CD4-positive, alpha-beta T cell treated with Interleukin-21 for 1 hour (primary cell): ENCODE measurements around the gene TBX6.

Source experiments
- DNase-seq: peaks from one replicate; pipeline ENCODE4 v3.0.0-alpha.2; 2020

Gene TBX6

DNA sequence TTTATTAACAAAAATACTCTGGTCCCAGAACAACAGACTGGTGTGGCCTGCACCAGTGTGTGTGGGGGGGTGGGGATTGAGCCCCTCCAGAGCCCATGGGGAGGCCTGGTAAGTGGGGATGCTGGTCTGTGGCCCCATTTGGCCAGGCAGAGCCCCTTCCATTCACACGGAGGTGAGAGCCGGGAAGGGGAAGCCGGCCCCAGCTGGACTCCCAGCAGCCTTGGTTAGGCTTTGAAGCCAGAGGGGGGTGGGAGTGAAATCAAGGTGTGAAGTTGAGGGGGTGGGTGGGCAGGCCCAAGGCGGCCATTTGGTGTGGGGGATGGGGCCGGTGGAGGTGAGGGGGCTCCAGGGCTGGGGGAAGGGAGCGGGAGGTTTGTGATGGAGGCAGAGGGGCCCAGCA, 5.9 kb downstream of the TBX6 start:
- no peak for DNase-seq

DNA sequence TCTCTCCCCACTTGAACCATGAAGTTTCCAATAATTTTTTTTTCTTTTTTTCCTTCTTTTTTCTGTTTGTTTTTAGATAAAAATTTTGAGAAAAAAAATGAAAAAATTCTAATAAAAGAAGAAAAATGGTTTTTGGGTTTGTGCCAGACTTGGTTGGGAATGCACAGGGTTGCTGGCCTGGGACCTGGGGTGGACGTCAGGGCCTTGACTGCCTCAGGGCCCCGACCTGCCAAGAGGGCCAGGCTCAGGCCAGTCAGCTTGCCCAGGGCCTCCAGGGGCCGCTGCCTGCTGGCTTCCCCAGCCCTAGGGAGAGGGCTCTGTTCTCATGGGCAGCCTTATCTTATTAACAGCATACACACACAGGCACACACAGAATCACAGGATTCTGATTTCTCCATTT, 6.5 kb downstream of the TBX6 start:
- no peak for DNase-seq

- no peak for DNase-seq
These were observed 6.9 kb downstream of the TBX6 start for GRCh38 chr16:30084816-30085159.

- DNase-seq, result no peak
These were observed 7.5 kb downstream of the TBX6 start for GRCh38 chr16:30084096-30084815.

- no peak for DNase-seq
These were observed 8.3 kb downstream of the TBX6 start for GRCh38 chr16:30083216-30084055.

GRCh38 chr16:30082545-30083090, 9.1 kb downstream of the TBX6 start:
- DNase-seq, result no peak

DNA sequence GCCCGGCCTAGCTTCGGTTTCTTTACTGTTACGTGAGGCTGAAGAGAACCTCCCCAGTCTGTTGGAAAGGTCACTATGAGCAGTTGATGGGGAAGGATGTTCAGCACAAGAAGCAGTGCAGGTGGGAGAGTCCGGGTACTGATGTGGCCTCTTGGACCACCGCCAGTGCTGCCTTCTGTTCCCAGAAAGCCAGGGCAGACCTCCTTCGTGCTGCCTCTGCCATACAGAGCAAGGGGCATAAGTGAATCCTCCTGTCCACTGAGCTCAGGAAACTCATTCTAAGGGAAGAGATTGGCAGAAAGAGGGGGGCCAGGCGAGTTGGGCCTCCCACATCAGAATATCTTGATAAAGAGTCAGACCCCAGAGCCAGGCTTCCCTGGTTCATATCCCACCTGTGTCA, 12.2 kb downstream of the TBX6 start:
- no peak for DNase-seq

GRCh38 chr16:30078744-30079143, 13.0 kb downstream of the TBX6 start:
- no peak for DNase-seq

DNA sequence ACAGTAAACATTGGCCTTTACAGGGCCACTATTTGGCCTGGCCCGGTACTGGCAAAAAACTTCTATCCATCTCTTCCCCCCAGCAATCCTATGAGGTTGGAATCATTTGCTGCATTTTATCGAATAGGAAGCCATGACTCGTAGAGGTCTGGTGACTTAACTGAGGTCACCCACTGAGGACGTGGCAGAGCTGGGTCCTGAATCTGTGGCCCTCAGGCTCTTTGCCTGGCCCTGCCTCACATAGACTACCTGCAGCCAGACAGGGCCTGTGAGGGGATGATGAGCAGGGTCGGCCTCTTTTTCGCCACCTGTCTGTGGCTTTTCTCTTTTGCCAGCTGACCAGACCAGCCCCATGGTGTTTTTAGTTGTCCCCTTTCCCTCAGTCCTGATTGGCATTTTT, 14.1 kb downstream of the TBX6 start:
- DNase-seq, result no peak

DNA sequence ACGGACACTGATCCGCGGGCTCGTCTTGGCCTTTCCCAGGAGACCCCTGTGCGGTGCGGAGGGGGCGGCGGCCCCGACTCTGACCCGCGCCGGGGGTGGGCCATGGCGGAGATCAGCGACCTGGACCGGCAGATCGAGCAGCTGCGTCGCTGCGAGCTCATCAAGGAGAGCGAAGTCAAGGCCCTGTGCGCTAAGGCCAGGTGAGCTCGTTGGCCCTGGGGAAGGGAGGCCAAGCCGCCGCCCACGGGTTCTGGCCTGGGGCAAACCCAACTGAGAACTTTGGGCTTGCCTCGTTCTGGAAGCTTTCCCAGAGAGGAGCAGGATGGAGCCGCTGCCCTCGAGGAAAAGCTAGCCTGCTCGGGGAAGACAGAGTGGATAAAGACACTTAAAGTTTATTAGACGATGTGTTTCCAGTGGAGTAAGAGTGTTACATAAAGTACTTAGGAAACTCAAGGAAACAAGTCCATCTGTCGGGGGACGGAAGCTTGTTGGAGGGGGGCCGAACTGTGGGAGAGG, 15.4 kb downstream of the TBX6 start:
- peak; percentile 22 for DNase-seq

DNA sequence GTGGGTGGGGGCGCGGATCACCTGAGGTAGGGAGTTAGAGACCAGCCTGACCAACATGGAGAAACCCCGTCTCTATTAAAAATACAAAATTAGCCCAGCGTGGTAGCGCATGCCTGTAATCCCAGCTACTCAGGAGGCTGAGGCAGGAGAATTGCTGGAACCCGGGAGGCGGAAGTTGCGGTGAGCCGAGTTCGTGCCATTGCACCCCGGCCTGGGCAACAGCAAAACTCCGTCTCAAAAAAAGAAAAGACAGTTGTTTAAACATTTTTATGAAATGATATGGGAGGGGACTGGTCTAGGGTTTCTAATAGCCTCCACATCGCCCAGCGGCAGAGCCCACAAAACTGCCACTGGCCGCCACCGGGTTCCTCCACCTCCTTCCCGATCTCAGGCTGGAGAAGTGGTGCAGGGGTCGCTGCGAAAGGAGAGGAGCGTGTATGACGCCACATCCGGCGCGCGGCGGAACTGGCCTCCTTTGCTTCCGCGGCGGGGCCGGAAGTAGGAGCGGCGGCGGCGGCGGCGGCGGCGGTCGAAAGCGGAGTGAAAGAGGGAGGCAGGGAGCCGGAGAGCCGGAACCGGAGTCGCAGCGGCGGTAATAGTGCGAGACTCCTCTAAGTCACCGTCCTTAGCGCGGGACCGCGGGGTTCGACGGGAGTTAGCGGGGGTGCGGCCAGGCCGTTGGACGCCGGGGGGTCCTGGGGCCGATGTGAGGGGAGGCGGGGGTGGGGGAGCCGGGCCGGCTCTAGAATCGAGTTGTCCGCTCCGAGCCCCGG, 16.0 kb downstream of the TBX6 start, which contains the start of gene PPP4C:
TSS of gene PPP4C (plus strand) at position 492 of the 773 bp plus-strand sequence. CDS start 384 bp downstream, outside the sequence.
- peak; percentile 90 for DNase-seq

GRCh38 chr16:30070490-30070889, 21.2 kb downstream of the TBX6 start:
- DNase-seq, result no peak

DNA sequence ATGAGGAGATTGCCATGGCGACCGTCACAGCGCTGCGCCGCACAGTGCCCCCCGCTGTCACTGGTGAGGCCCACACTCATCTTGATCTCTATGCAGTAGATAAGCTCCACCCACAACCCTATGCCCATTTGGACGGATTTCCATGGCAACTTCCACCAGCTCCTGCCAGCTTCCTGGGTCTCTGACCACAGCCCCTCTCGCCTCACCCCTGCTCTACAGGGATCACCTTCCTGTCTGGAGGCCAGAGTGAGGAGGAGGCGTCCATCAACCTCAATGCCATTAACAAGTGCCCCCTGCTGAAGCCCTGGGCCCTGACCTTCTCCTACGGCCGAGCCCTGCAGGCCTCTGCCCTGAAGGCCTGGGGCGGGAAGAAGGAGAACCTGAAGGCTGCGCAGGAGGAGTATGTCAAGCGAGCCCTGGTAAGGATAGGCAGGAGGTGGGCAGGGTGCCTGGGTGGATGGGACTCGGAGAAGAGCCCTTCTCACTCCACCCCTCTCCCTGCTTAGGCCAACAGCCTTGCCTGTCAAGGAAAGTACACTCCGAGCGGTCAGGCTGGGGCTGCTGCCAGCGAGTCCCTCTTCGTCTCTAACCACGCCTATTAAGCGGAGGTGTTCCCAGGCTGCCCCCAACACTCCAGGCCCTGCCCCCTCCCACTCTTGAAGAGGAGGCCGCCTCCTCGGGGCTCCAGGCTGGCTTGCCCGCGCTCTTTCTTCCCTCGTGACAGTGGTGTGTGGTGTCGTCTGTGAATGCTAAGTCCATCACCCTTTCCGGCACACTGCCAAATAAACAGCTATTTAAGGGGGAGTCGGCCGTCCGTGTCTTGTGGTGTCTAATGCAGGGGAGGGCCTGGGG, 21.9 kb downstream of the TBX6 start:
- DNase-seq, result no peak

DNA sequence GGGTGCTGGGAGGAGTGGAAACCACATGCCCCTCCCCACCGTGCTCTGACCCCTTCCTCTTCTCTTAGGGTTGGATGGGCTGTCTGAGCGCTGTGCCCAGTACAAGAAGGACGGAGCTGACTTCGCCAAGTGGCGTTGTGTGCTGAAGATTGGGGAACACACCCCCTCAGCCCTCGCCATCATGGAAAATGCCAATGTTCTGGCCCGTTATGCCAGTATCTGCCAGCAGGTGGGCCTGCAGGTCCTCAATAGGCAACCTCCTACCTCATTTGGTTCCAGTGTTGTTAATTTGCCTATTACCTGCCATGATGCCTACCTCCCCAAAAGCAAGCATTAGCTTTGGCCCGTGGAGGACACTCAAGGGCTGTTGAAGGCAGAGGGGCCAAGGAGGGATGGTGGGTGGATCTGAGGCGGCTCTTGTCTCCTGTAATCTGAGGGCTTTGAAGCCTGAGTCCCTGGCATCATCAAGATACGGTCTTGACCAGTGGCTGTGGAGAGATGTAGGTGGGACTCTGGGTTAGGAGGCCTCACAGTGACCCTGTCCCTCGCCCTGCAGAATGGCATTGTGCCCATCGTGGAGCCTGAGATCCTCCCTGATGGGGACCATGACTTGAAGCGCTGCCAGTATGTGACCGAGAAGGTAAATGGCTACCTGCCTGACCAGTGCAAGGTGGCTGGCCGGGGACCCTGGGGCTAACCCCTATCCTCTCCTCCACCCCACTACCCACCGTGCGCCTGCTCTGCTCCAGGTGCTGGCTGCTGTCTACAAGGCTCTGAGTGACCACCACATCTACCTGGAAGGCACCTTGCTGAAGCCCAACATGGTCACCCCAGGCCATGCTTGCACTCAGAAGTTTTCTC, 22.7 kb downstream of the TBX6 start:
- peak; percentile 68 for DNase-seq

- DNase-seq, result no peak
These were observed 23.4 kb downstream of the TBX6 start for GRCh38 chr16:30068333-30068732.

DNA sequence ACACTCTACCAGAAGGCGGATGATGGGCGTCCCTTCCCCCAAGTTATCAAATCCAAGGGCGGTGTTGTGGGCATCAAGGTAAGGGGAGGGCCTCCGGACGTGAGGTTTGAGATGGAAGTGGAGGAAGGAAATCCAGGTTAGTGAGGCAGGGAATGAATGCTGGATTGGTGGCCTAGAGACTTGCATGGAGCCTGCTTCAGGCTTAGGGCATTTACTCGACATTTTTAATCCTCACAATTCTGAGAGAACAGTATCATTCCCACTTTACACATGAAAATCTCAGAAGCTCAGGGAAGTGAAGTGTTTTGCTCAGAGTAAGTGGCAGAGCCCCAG, 24.2 kb downstream of the TBX6 start:
- DNase-seq, result no peak

DNA sequence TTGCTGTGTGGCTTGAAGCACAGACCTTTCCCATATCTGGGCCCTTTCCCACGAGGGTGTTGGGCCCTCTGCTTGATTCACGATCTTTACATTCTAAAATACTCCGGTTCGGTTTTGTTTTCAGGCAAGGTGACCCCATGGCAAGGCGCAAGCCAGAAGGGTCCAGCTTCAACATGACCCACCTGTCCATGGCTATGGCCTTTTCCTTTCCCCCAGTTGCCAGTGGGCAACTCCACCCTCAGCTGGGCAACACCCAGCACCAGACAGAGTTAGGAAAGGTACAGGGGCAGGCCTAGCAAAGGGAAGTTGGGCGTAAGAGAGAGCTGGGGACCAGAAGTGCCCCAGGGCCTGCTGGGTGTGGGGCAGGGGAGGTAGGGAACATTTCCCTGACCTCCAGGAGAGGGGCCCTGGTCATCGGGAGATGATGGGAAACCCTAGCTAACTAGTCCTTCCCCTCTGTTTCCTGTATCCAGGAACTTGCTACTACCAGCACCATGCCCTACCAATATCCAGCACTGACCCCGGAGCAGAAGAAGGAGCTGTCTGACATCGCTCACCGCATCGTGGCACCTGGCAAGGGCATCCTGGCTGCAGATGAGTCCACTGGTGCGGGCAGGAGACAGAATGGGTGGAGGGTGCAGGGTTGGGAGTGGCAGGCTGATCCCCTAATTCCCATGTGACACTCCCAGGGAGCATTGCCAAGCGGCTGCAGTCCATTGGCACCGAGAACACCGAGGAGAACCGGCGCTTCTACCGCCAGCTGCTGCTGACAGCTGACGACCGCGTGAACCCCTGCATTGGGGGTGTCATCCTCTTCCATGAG, 24.8 kb downstream of the TBX6 start:
- DNase-seq, result no peak

- DNase-seq, result no peak
These were observed 25.6 kb downstream of the TBX6 start for GRCh38 chr16:30065943-30066760.
